H9 (cell line): ENCODE results near the gene SCUBE3. TPM values are rescaled to one million over a fixed set of nuclear protein-coding genes. Genes with fewer than 3 reads are reported as not detected.

ENCODE experiments used
- DNase-seq: peaks from one replicate; pipeline ENCODE4 v3.0.0-alpha.2; 2017
- H2AFZ ChIP-seq: one replicate; pipeline ENCODE4 v1.6.1; 2013; ENCODE audit warnings: mild to moderate bottlenecking, low read length, control low read depth, moderate library complexity
- H2AK5ac ChIP-seq: 2 replicates; pipeline ENCODE4 v1.6.1; 2013; ENCODE audit warnings: low read length, control low read depth, mixed read lengths; ENCODE audit not compliant: insufficient read length
- H2BK120ac ChIP-seq: one replicate; pipeline ENCODE4 v1.6.1; 2013; ENCODE audit warnings: low read depth, mild to moderate bottlenecking, low read length, control low read depth, inconsistent platforms; ENCODE audit not compliant: poor library complexity, severe bottlenecking
- H2BK12ac ChIP-seq: 2 replicates; pipeline ENCODE4 v1.6.1; 2013; ENCODE audit warnings: low read length, control low read depth, mixed read lengths, low read depth; ENCODE audit not compliant: insufficient read length
- H2BK15ac ChIP-seq: 2 replicates; pipeline ENCODE4 v1.6.1; 2013; ENCODE audit warnings: low read depth, low read length, control low read depth
- H2BK20ac ChIP-seq: one replicate; pipeline ENCODE4 v1.6.1; 2013; ENCODE audit warnings: low read depth, mild to moderate bottlenecking, low read length, control low read depth, inconsistent platforms; ENCODE audit not compliant: poor library complexity, severe bottlenecking
- H2BK5ac ChIP-seq: 2 replicates; pipeline ENCODE4 v1.6.1; 2013; ENCODE audit warnings: low read length, control low read depth, mixed read lengths; ENCODE audit not compliant: insufficient read length
- H3K14ac ChIP-seq: 2 replicates; pipeline ENCODE4 v1.6.1; 2013; ENCODE audit warnings: low read length, control low read depth; ENCODE audit not compliant: insufficient read depth
- H3K18ac ChIP-seq: 2 replicates; pipeline ENCODE4 v1.6.1; 2013; ENCODE audit warnings: low read depth, mild to moderate bottlenecking, mixed read lengths, low read length, control low read depth; ENCODE audit not compliant: insufficient read length
- H3K23ac ChIP-seq: 2 replicates; pipeline ENCODE4 v1.6.1; 2013; ENCODE audit warnings: low read length, control low read depth, mixed read lengths, low read depth; ENCODE audit not compliant: insufficient read length
- H3K23me2 ChIP-seq: 2 replicates; pipeline ENCODE4 v1.6.1; 2013; ENCODE audit warnings: low read depth, mild to moderate bottlenecking, mixed read lengths, low read length, control low read depth; ENCODE audit not compliant: insufficient read length, poor library complexity, severe bottlenecking
- H3K27ac ChIP-seq: 2 replicates; pipeline ENCODE4 v1.5.1; 2013; ENCODE audit warnings: low read length, control low read depth, mixed read lengths, low read depth; ENCODE audit not compliant: insufficient read length
- H3K27me3 ChIP-seq: 2 replicates; pipeline ENCODE4 v1.6.1; 2013; ENCODE audit warnings: low read length, control low read depth, inconsistent platforms; ENCODE audit not compliant: insufficient read depth
- H3K4ac ChIP-seq: 2 replicates; pipeline ENCODE4 v1.6.1; 2013; ENCODE audit warnings: low read depth, mild to moderate bottlenecking, control low read depth, inconsistent platforms, low read length, moderate library complexity
- H3K4me1 ChIP-seq: 2 replicates; pipeline ENCODE4 v1.6.1; 2013; ENCODE audit warnings: low read length, control low read depth, inconsistent platforms; ENCODE audit not compliant: insufficient read depth
- H3K4me2 ChIP-seq: 2 replicates; pipeline ENCODE4 v1.6.1; 2013; ENCODE audit warnings: low read length, control low read depth, mixed read lengths; ENCODE audit not compliant: insufficient read length, insufficient read depth
- H3K56ac ChIP-seq: 2 replicates; pipeline ENCODE4 v1.6.1; 2013; ENCODE audit warnings: low read depth, mild to moderate bottlenecking, mixed read lengths, low read length, control low read depth; ENCODE audit not compliant: insufficient read length
- H3K79me1 ChIP-seq: 2 replicates; pipeline ENCODE4 v1.6.1; 2013; ENCODE audit warnings: low read depth, mild to moderate bottlenecking, moderate library complexity, low read length, control low read depth, inconsistent platforms; ENCODE audit not compliant: insufficient read depth, poor library complexity, severe bottlenecking
- H3K79me2 ChIP-seq: 2 replicates; pipeline ENCODE4 v1.6.1; 2013; ENCODE audit warnings: low read length, control low read depth, inconsistent platforms; ENCODE audit not compliant: insufficient read depth
- H3K9ac ChIP-seq: 2 replicates; pipeline ENCODE4 v1.6.1; 2013; ENCODE audit warnings: low read length, control low read depth, mixed read lengths; ENCODE audit not compliant: insufficient read length; ENCODE audit errors: extremely low read depth
- H3K9me3 ChIP-seq: one replicate; pipeline ENCODE4 v1.6.1; 2013; ENCODE audit warnings: low read depth, low read length, inconsistent platforms; ENCODE audit not compliant: control insufficient read depth
- H3T11ph ChIP-seq: one replicate; pipeline ENCODE4 v1.6.1; 2013; ENCODE audit warnings: mild to moderate bottlenecking, low read length, control low read depth, inconsistent platforms
- H4K20me1 ChIP-seq: one replicate; pipeline ENCODE4 v1.6.1; 2013; ENCODE audit not compliant: control insufficient read depth, insufficient read length, insufficient read depth
- H4K5ac ChIP-seq: 2 replicates; pipeline ENCODE4 v1.6.1; 2013; ENCODE audit warnings: low read depth, mild to moderate bottlenecking, mixed read lengths, low read length, control low read depth; ENCODE audit not compliant: insufficient read length
- H4K8ac ChIP-seq: replicated peaks from 2 replicates; pipeline ENCODE4 v1.6.1; 2013; ENCODE audit warnings: low read length, control low read depth, mixed read lengths, low read depth; ENCODE audit not compliant: insufficient read length
- H4K91ac ChIP-seq: 2 replicates; pipeline ENCODE4 v1.6.1; 2013; ENCODE audit warnings: low read depth, mild to moderate bottlenecking, moderate library complexity, mixed read lengths, low read length, control low read depth; ENCODE audit not compliant: insufficient read length
- H3K27ac Mint-ChIP-seq, 3 experiments: 2 replicates in 2 of 3; 3 replicates in 1 of 3; pipeline ENCODE4 v1.8.0; 2020 to 2021; ENCODE audit warnings: mixed read lengths in 3 of 3, mild to moderate bottlenecking in 1 of 3, moderate library complexity in 1 of 3
- H3K27me3 Mint-ChIP-seq: 2 replicates; pipeline ENCODE4 v1.8.0; 2021; ENCODE audit warnings: low read depth, mild to moderate bottlenecking, moderate library complexity, mixed read lengths
- H3K36me3 Mint-ChIP-seq, 3 experiments: 2 replicates in 2 of 3; 3 replicates in 1 of 3; pipeline ENCODE4 v1.8.0; 2020 to 2021; ENCODE audit warnings: low read depth in 3 of 3, mixed read lengths in 3 of 3; ENCODE audit not compliant: insufficient read depth in 1 of 3
- H3K4me1 Mint-ChIP-seq, 2 experiments: 2 replicates each; pipeline ENCODE4 v1.8.0; 2020; ENCODE audit warnings: mixed read lengths in 2 of 2
- H3K4me3 Mint-ChIP-seq, 2 experiments: 2 replicates in 1 of 2; 3 replicates in 1 of 2; pipeline ENCODE4 v1.8.0; 2020 to 2021; ENCODE audit warnings: mild to moderate bottlenecking in 2 of 2, mixed read lengths in 2 of 2, moderate library complexity in 1 of 2
- H3K9me3 Mint-ChIP-seq, 2 experiments: 2 replicates in 1 of 2; 3 replicates in 1 of 2; pipeline ENCODE4 v1.8.0; 2020; ENCODE audit warnings: mild to moderate bottlenecking in 2 of 2, mixed read lengths in 2 of 2, moderate library complexity in 1 of 2
- CTCF ChIP-seq: fragments of 200-600 bp; sonication (generic); conservative IDR thresholded peaks from 3 replicates; pipeline ENCODE4 v1.8.0; 2021; ENCODE audit warnings: antibody characterized with exemption, mild to moderate bottlenecking
- WGBS: extraction: QIAGEN DNeasy Blood & Tissue Kit; methylation state at CpG from one replicate; pipeline ENCODE4 v1.1.7; 2013; ENCODE audit warnings: missing lambda C conversion rate, low lambda C conversion rate, mixed read lengths; ENCODE audit not compliant: insufficient read length; ENCODE audit errors: extremely low coverage; 5-methylcytosine and 5-hydroxymethylcytosine counted together
- total RNA-seq: library from RNA; stranded (reverse); gene quantifications from 2 replicates; pipeline ENCODE4 v1.2.1, GENCODE V29; 2021

The SCUBE3 gene
- total RNA-seq, 1 experiment from 2014 or later, result 2.7 TPM

GRCh38 chr6:35273822-35274559 lies 60.2 kb downstream of the SCUBE3 start:
- Histone ChIP-seq H3K27ac (no peak overlapping the region), H3K4me1 (no peaks in the 10 kb centered on the region), H2BK15ac (no peak overlapping the region), H2BK12ac (no peak overlapping the region), H3K27me3 (no peaks in the 10 kb centered on the region), H2BK20ac (no peak overlapping the region), H3K9ac (no peak overlapping the region), H3K4me2 (no peak overlapping the region), H3K23me2 (no peaks in the 10 kb centered on the region), H2BK120ac (no peak overlapping the region), H4K20me1 (no peaks in the 10 kb centered on the region), H3K79me2 (no peaks in the 10 kb centered on the region), H4K91ac (no peak overlapping the region), H3K4ac (no peak overlapping the region), H3T11ph (no peak overlapping the region), H2BK5ac (no peak overlapping the region), H3K56ac (no peak overlapping the region), H3K18ac (no peak overlapping the region), H3K79me1 (no peaks in the 10 kb centered on the region), H4K8ac (no peak overlapping the region), H2AK5ac (no peak overlapping the region), H2AFZ (no peak overlapping the region), H3K9me3 (no peaks in the 10 kb centered on the region), H3K14ac (no peak overlapping the region), H4K5ac (no peak overlapping the region), H3K23ac (no peak overlapping the region)
- peaks cover 0 to 2% of the 10 kb centered on the region in 2 experiments; a peak in 1 of 4 replicates for H3K4me1 Mint-ChIP-seq
- peaks cover 0 to 4% (median 2%) of the 10 kb centered on the region in 3 experiments; a peak in 2 of 7 replicates for H3K36me3 Mint-ChIP-seq
- DNase-seq, result no peak
- WGBS, result no CpG with 5 or more reads among the region's 4 CpGs
- no peak overlapping the region for H3K4me3 Mint-ChIP-seq
- no peak overlapping the region for H3K27ac Mint-ChIP-seq
- H3K9me3 Mint-ChIP-seq, result no peaks in the 10 kb centered on the region
- H3K27me3 Mint-ChIP-seq, result no peaks in the 10 kb centered on the region; the same call in none of the 2 replicates
- TF ChIP-seq CTCF, result no peak
